GM18907 (cell line): ENCODE data around the gene CLTC.

Experiments used
- ATAC-seq: cut with Tn5 transposase; IDR thresholded peaks from one replicate; pipeline ENCODE4 v1.9.1; 2021; ENCODE audit warnings: mild to moderate bottlenecking, moderate library complexity; ENCODE audit not compliant: unreplicated experiment

The CLTC gene

DNA sequence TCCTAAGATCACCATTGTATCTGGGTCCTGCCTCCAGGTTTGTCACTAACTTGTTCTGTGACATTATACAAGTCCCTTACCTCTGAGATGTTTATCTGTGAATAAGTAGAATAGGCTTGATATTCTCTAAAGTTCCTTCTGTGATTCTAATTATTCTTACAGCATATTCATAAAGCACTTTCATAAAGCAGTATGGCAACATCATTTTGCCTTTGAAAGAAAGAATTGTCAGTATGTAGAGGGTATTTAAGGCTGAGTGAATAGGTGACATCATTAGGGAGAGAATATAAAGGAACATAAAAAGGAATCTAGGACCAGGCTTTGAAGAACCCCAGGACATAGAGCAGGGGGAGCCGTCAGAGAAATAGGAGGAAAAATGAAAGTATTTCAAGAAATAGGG is 103.3 kb downstream of the CLTC start:
- no peak for ATAC-seq

GRCh38 chr17:59723607-59724006 is 103.9 kb downstream of the CLTC start:
- no peak for ATAC-seq

GRCh38 chr17:59725691-59726090 is 106.0 kb downstream of the CLTC start:
- ATAC-seq = no peak

DNA sequence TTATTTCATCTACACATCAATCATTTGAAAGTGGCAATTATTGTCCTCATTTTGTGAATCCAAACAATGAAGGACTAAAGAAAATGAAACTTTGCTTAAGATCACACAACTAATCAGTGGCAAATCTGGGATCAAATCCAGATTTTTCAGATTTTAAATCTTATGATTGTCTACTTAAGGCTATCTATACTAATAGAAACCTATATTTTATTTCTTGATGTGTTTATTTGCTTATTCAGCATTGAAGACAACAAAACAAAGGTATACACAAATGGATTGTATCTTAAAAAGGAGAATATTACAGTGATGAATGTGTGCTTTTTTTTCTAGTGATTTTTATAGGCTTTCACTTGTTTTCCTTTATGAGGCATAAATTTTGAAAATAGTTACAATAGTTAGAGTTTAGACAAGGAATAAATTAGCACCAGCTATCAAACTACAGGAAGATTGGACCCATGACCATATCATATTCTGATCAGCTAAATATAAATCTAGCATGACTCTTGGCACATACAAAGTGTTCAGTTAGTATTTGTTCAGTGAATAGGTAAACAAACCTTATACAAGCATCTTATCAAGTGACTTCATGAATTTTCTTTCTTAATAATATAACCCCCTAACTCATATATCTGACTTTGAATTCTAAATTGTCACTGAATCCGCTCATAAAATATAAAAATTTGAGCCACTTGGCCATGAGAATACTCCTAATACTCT is 108.3 kb downstream of the CLTC start:
- ATAC-seq = no peak

- ATAC-seq = no peak
Observed at GRCh38 chr17:59730268-59730834, 110.7 kb downstream of the CLTC start.

DNA sequence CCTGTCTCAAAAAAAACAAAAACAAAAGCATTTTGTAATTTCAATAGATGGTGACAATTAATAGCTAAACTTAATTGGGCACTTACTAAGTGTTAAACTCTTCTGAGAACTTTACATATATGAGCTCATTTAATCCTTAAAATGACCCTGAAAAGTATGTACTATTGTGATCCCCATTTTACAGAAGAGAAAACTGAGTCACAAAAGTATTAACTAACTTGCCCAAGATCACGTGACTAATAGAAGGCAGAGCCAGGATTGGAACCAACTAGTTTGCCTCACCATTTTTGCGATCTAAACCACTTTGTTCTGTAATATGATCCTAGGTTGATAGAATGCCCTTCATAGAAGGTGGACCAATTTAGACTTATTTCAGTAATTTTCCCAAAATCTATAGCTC is 114.0 kb downstream of the CLTC start:
- no peak for ATAC-seq

- ATAC-seq = no peak
Observed at GRCh38 chr17:59734226-59734625, 114.5 kb downstream of the CLTC start.

DNA sequence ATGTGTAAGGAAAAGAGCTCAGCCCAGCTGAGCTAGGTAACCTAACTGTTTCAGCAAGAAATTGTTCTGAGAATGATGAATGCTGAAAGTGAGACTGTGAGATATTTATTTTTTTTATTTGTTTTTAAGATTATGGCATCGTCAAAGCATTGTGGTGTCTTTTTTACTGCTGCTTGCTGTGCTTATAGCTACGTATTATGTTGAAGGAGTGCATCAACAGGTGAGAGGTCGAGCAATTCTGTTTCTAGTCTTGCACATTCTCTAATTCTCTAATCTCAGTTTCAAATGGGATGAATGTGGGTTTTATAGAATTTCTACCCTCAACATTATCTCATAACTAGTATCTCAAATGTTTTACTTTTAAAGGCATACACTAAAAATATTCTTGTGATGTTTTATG is 117.6 kb downstream of the CLTC start:
- ATAC-seq = no peak

- no peak for ATAC-seq
Observed at GRCh38 chr17:59743842-59744241, 124.1 kb downstream of the CLTC start.

DNA sequence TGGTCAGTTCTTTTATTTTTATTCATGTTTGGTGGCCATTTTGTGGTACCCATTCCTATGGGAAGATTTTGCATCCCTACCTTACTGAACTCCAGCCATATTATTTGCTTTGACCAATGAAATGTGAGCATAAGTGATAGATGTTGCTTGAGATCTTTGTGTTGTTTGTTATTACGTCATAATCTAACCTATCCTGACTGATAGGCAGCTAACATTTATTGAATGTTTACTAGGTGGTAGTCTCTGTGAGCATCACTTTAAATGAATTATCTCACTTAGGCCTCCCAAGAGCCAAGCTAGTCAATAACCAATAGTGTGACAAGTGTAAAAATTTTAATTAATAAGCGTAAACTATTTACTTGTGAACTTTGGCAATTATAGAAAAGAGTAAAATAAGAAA is 125.3 kb downstream of the CLTC start:
- ATAC-seq = no peak
